WERI-Rb-1 (cell line): ENCODE data around the gene TMEFF2.
"Not testable (repeated sequence)": the region's sequence is repeated elsewhere in the genome, so short reads cannot be mapped to it uniquely, and the experiment has no call there.

Source experiments
- DNase-seq: peaks from one replicate; pipeline ENCODE4 v3.0.0-alpha.2; 2020
- H3K27ac ChIP-seq: fragments of 250-450 bp; sonication (Bioruptor Pico); 2 replicates; pipeline ENCODE4 v1.5.1; 2020; ENCODE audit warnings: mild to moderate bottlenecking, moderate library complexity
- H3K27me3 ChIP-seq: fragments of 250-450 bp; sonication (Bioruptor Pico); 2 replicates; pipeline ENCODE4 v1.5.1; 2021; ENCODE audit warnings: mild to moderate bottlenecking, low read depth, moderate library complexity; ENCODE audit not compliant: insufficient read depth, severe bottlenecking
- H3K36me3 ChIP-seq: fragments of 250-450 bp; sonication (Bioruptor Pico); 2 replicates; pipeline ENCODE4 v1.5.1; 2020; ENCODE audit warnings: mild to moderate bottlenecking, moderate library complexity
- H3K4me3 ChIP-seq: 2 replicates; pipeline ENCODE4 v1.5.1; 2011; ENCODE audit warnings: low read depth, mild to moderate bottlenecking, control low read depth, low read length
- H3K9me3 ChIP-seq: fragments of 250-450 bp; sonication (Bioruptor Pico); 2 replicates; pipeline ENCODE4 v1.5.1; 2021; ENCODE audit warnings: mild to moderate bottlenecking, moderate library complexity; ENCODE audit not compliant: severe bottlenecking
- CTCF ChIP-seq: IDR thresholded peaks from 2 replicates; pipeline ENCODE4 v1.5.1; 2011; ENCODE audit warnings: low read depth, mild to moderate bottlenecking, control low read depth, inconsistent platforms, low read length

TMEFF2 gene

GRCh38 chr2:191927319-191927867 lies 267.3 kb downstream of the TMEFF2 start:
- H3K36me3 ChIP-seq = no peaks in the 10 kb centered on the region
- H3K27ac ChIP-seq = no peak overlapping the region
- no peak for DNase-seq
- H3K4me3 ChIP-seq = no peak overlapping the region
- no peaks in the 10 kb centered on the region for H3K27me3 ChIP-seq
- TF ChIP-seq CTCF = no peak
- H3K9me3 ChIP-seq = no peaks in the 10 kb centered on the region

- Histone ChIP-seq H3K9me3 (no peaks in the 10 kb centered on the region), H3K27ac (no peak overlapping the region), H3K4me3 (no peak overlapping the region), H3K27me3 (no peaks in the 10 kb centered on the region), H3K36me3 (no peaks in the 10 kb centered on the region)
- DNase-seq = no peak
- no peak for TF ChIP-seq CTCF
Measured at GRCh38 chr2:191926671-191927070, 268.1 kb downstream of the TMEFF2 start.

- no peak overlapping the region for H3K27ac ChIP-seq
- no peaks in the 10 kb centered on the region for H3K27me3 ChIP-seq
- no peak overlapping the region for H3K4me3 ChIP-seq
- H3K36me3 ChIP-seq = no peaks in the 10 kb centered on the region
- TF ChIP-seq CTCF = no peak
- H3K9me3 ChIP-seq = no peaks in the 10 kb centered on the region
- no peak for DNase-seq
Measured at GRCh38 chr2:191923652-191923997, 271.1 kb downstream of the TMEFF2 start.

- no peak for DNase-seq
- Histone ChIP-seq H3K27me3 (no peaks in the 10 kb centered on the region), H3K27ac (no peak overlapping the region), H3K9me3 (no peaks in the 10 kb centered on the region), H3K36me3 (no peaks in the 10 kb centered on the region), H3K4me3 (no peak overlapping the region)
- no peak for TF ChIP-seq CTCF
Measured at GRCh38 chr2:191922736-191923651, 271.7 kb downstream of the TMEFF2 start.

GRCh38 chr2:191921650-191922049 lies 273.1 kb downstream of the TMEFF2 start:
- not testable (repeated sequence) for H3K4me3 ChIP-seq, DNase-seq, H3K27ac ChIP-seq, H3K36me3 ChIP-seq, H3K27me3 ChIP-seq, H3K9me3 ChIP-seq

- TF ChIP-seq CTCF = no peak
- Histone ChIP-seq H3K9me3 (no peaks in the 10 kb centered on the region), H3K36me3 (no peaks in the 10 kb centered on the region), H3K27me3 (no peaks in the 10 kb centered on the region), H3K27ac (no peak overlapping the region), H3K4me3 (no peak overlapping the region)
- DNase-seq = no peak
Measured at GRCh38 chr2:191920502-191920901, 274.2 kb downstream of the TMEFF2 start.
